HG03457 (cell line): ENCODE measurements around the gene HSPA1A.
"Not testable (repeated sequence)": the region's sequence is repeated elsewhere in the genome, so short reads cannot be mapped to it uniquely, and the experiment has no call there.

Source experiments
- ATAC-seq: cut with Tn5 transposase; IDR thresholded peaks from one replicate; pipeline ENCODE4 v1.9.1; 2021; ENCODE audit warnings: moderate number of reproducible peaks; ENCODE audit not compliant: unreplicated experiment

The HSPA1A gene

GRCh38 chr6:31834367-31835250, 19.3 kb downstream of the HSPA1A start:
- ATAC-seq = no peak

GRCh38 chr6:31836047-31836473, 20.7 kb downstream of the HSPA1A start:
- ATAC-seq = no peak

GRCh38 chr6:31836474-31837368, 21.4 kb downstream of the HSPA1A start:
- ATAC-seq = no peak

GRCh38 chr6:31837369-31838113, 22.2 kb downstream of the HSPA1A start:
- no peak for ATAC-seq

- ATAC-seq = not testable (repeated sequence)
Observed at GRCh38 chr6:31838114-31838553, 22.8 kb downstream of the HSPA1A start.

- no peak for ATAC-seq
Observed at GRCh38 chr6:31838968-31839367, 23.6 kb downstream of the HSPA1A start.

- not testable (repeated sequence) for ATAC-seq
Observed at GRCh38 chr6:31839779-31840126, 24.4 kb downstream of the HSPA1A start.

GRCh38 chr6:31842053-31842452, 26.7 kb downstream of the HSPA1A start:
- no peak for ATAC-seq

GRCh38 chr6:31844507-31844906, 29.2 kb downstream of the HSPA1A start:
- ATAC-seq = no peak

- no peak for ATAC-seq
Observed at GRCh38 chr6:31847276-31847978, 32.1 kb downstream of the HSPA1A start.

GRCh38 chr6:31850765-31851484, 35.6 kb downstream of the HSPA1A start:
- no peak for ATAC-seq

GRCh38 chr6:31851485-31851832, 36.1 kb downstream of the HSPA1A start:
- ATAC-seq = no peak

- not testable (repeated sequence) for ATAC-seq
Observed at GRCh38 chr6:31851980-31852718, 36.8 kb downstream of the HSPA1A start.

GRCh38 chr6:31857774-31858173, 42.4 kb downstream of the HSPA1A start:
- ATAC-seq = not testable (repeated sequence)

GRCh38 chr6:31858707-31859106, 43.4 kb downstream of the HSPA1A start:
- no peak for ATAC-seq

GRCh38 chr6:31859923-31860322, 44.6 kb downstream of the HSPA1A start:
- ATAC-seq = no peak

- ATAC-seq = no peak
Observed at GRCh38 chr6:31860349-31860748, 45.0 kb downstream of the HSPA1A start.

- no peak for ATAC-seq
Observed at GRCh38 chr6:31861150-31861549, 45.8 kb downstream of the HSPA1A start.

- no peak for ATAC-seq
Observed at GRCh38 chr6:31861919-31862343, 46.6 kb downstream of the HSPA1A start.
